Ovary (tissue), 9 donors: ENCODE results near the gene CERS6. TPM values are rescaled to one million over a fixed set of nuclear protein-coding genes. Genes with fewer than 3 reads are reported as not detected.

Source experiments
- DNase-seq, 5 donors: peaks; one replicate each; pipeline ENCODE4 v3.0.0-alpha.2; 2019 to 2020
- H3K27ac ChIP-seq, 2 donors: fragments of 200-600 bp; one replicate each; pipeline versions ENCODE4 v1.5.1 to v1.8.0; 2019 to 2022
- H3K27me3 ChIP-seq: fragments of 200-600 bp; one replicate; pipeline ENCODE4 v1.8.0; 2022
- H3K36me3 ChIP-seq: fragments of 200-600 bp; sonication (generic); one replicate; pipeline ENCODE4 v1.5.1; 2019
- H3K4me1 ChIP-seq: one replicate; pipeline ENCODE4 v1.8.1; 2013; ENCODE audit warnings: mild to moderate bottlenecking, moderate library complexity; ENCODE audit not compliant: insufficient read depth
- H3K4me3 ChIP-seq: fragments of 200-600 bp; sonication (generic); one replicate; pipeline ENCODE4 v1.5.1; 2017
- H3K9me3 ChIP-seq, 2 donors: fragments of 200-600 bp in 1 of 2; sonication (generic) in 1 of 2; one replicate each; pipeline versions ENCODE4 v1.5.1 to v1.8.1; 2013 to 2019; ENCODE audit warnings: mild to moderate bottlenecking in 1 of 2, moderate library complexity in 1 of 2
- EP300 ChIP-seq: sonication (generic); formaldehyde crosslinking; IDR thresholded peaks from one replicate; pipeline ENCODE4 v1.6.1; 2017; ENCODE audit warnings: antibody characterized with exemption
- POLR2A ChIP-seq: fragments of 450-650 bp; IDR thresholded peaks from one replicate; pipeline ENCODE4 v1.6.1; 2017; ENCODE audit warnings: antibody characterized with exemption, mild to moderate bottlenecking, moderate library complexity
- WGBS, 3 donors: extraction: QIAGEN DNeasy Blood & Tissue Kit in 1 of 3; methylation state at CpG; one replicate each; pipeline versions ENCODE4 v1.1.5 to v1.1.7; 2013 to 2017; 5-methylcytosine and 5-hydroxymethylcytosine counted together
- intact Hi-C, 4 donors: fragments of 100-400 bp; cut with DNase I; formaldehyde crosslinking; loops; one replicate each; pipeline versions ENCODE4 v1.11.0 to v1.15.1; 2022 to 2023
- polyA plus RNA-seq, 2 donors: library from polyadenylated mRNA; stranded (reverse); fragments of 200-250 nt in 1 of 2; fragments of 350-450 nt in 1 of 2; fragmentation: Illumina TruSeq in 1 of 2; extraction: RNeasy Lipid Tissue Mini Kit (QIAGEN cat#74804) in 1 of 2; gene quantifications; one replicate each; pipeline ENCODE4 v1.2.3, GENCODE V29; 2013 to 2014
- total RNA-seq, 7 donors: library from RNA; depleted of rRNA in 2 of 7; stranded (reverse); fragments of >200 nt in 2 of 7; fragmentation: NEBNext Ultra II Directional in 3 of 7; extraction: Animal tissue kit (Norgen Biotek cat#: 25700) in 3 of 7; gene quantifications; one replicate each; pipeline versions ENCODE4 v1.1.0 to v1.2.4, GENCODE V29; 2016 to 2023
- TF ChIP-seq, protein P1 (sequence below), 3 donors: fragments of 450-650 bp in 2 of 3; fragments of 200-600 bp in 1 of 3; IDR thresholded peaks; one replicate each; pipeline versions ENCODE4 v1.5.1 to v1.8.0; 2016 to 2022; ENCODE audit warnings: antibody characterized with exemption in 3 of 3, mild to moderate bottlenecking in 1 of 3
- donor health status: DM: no; HTN: no; CAD: no; lungs with moderate emphysema.
- donor health status: DM: no; HTN: no; CAD: no.
- donor health status: Bipolar disorder and iron deficiency.
- donor health status: DM: yes; HTN: yes; CAD: no.
- donor health status: DM: no; HTN: no; CAD: no.
- donor health status: DM: yes; HTN: yes; CAD: no.

The CERS6 gene
- total and polyA plus RNA-seq, 9 donors = 11.5 to 30.8 (median 24.9) TPM

DNA sequence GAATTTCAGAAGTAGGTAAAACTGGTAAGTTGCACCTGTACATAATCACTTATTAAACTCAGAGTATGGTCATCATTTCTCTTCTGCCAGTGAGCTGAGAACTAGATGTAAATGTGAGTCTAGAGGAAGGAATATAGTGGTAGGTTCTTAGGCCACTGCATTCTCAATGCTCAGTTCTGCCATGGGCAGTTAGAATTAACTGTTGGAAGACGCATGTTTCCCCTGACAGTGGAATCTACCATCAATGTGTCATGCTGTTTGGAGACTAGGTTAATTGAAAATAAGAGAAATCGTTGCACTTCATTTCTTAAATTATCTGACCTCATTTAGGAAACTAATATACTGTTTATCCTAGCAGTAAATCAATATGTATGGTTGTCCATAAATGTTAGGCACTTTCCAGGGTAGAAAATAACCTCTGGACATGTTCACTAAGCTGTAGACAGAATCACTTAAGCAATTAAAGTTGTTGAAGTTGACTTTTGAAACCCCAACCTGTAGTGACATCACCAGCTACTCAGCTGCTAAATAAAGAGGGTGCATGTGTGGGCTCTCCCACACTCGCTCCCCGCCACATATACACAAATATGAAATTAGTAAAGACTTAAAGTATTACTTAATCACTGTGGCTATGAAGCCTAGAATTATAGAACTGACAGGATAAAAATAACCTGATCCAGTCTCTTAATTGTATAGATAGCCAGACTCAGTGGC is 254.8 kb downstream of the CERS6 start:
- intact Hi-C loops = no loop called here
- H3K4me3 ChIP-seq = no peak overlapping the region
- 91 to 93% (median 93%) methylated on average over 4 of the region's 4 CpGs for WGBS, 3 donors
- no peak overlapping the region for H3K27ac ChIP-seq
- TF ChIP-seq EP300 = no peak
- no peak for TF ChIP-seq POLR2A
- TF ChIP-seq, protein P1, sequence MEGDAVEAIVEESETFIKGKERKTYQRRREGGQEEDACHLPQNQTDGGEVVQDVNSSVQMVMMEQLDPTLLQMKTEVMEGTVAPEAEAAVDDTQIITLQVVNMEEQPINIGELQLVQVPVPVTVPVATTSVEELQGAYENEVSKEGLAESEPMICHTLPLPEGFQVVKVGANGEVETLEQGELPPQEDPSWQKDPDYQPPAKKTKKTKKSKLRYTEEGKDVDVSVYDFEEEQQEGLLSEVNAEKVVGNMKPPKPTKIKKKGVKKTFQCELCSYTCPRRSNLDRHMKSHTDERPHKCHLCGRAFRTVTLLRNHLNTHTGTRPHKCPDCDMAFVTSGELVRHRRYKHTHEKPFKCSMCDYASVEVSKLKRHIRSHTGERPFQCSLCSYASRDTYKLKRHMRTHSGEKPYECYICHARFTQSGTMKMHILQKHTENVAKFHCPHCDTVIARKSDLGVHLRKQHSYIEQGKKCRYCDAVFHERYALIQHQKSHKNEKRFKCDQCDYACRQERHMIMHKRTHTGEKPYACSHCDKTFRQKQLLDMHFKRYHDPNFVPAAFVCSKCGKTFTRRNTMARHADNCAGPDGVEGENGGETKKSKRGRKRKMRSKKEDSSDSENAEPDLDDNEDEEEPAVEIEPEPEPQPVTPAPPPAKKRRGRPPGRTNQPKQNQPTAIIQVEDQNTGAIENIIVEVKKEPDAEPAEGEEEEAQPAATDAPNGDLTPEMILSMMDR (IDR thresholded peaks at IDR 0.05) = no peak
- no peaks in the 10 kb centered on the region for H3K36me3 ChIP-seq
- H3K9me3 ChIP-seq = no peaks in the 10 kb centered on the region
- H3K4me1 ChIP-seq = no peaks in the 10 kb centered on the region
- no peaks in the 10 kb centered on the region for H3K27me3 ChIP-seq
- DNase-seq = no peak

- TF ChIP-seq POLR2A (no peak), EP300 (no peak)
- TF ChIP-seq, protein P1 (IDR thresholded peaks at IDR 0.05) = no peak
Measured at GRCh38 chr2:168712053-168712452, 256.0 kb downstream of the CERS6 start.

GRCh38 chr2:168713325-168713724 is 257.3 kb downstream of the CERS6 start:
- DNase-seq = no peak
- Histone ChIP-seq H3K4me3 (no peak overlapping the region), H3K27ac (no peak overlapping the region), H3K36me3 (no peaks in the 10 kb centered on the region), H3K27me3 (no peaks in the 10 kb centered on the region), H3K9me3 (no peaks in the 10 kb centered on the region), H3K4me1 (no peaks in the 10 kb centered on the region)
- TF ChIP-seq POLR2A = no peak
- TF ChIP-seq, protein P1 (IDR thresholded peaks at IDR 0.05) = no peak
- TF ChIP-seq EP300 = no peak
- 88 to 95% (median 89%) methylated on average over 1 of the region's 1 CpG for WGBS, 3 donors
- intact Hi-C loops = no loop called here

More at GRCh38 chr2:168712053-168712452, 256.0 kb downstream of the CERS6 start:
- Histone ChIP-seq H3K4me3 (no peak overlapping the region), H3K36me3 (no peaks in the 10 kb centered on the region), H3K4me1 (no peaks in the 10 kb centered on the region), H3K9me3 (no peaks in the 10 kb centered on the region), H3K27me3 (no peaks in the 10 kb centered on the region), H3K27ac (no peak overlapping the region)
- intact Hi-C loops = no loop called here
- no peak for DNase-seq
- WGBS, 3 donors = 32 to 42% (median 38%) methylated on average over 1 of the region's 1 CpG

- no peaks in the 10 kb centered on the region for H3K4me1 ChIP-seq
- TF ChIP-seq EP300 = no peak
- TF ChIP-seq POLR2A = no peak
- TF ChIP-seq, protein P1 (IDR thresholded peaks at IDR 0.05) = no peak
- H3K9me3 ChIP-seq = no peaks in the 10 kb centered on the region
- H3K27ac ChIP-seq = no peak overlapping the region
- WGBS, 3 donors = 88 to 93% (median 92%) methylated on average over 2 of the region's 2 CpGs
- intact Hi-C loops = no loop called here
- no peak overlapping the region for H3K4me3 ChIP-seq
- no peak for DNase-seq
- no peaks in the 10 kb centered on the region for H3K36me3 ChIP-seq
- H3K27me3 ChIP-seq = no peaks in the 10 kb centered on the region
Measured at GRCh38 chr2:168715849-168716248, 259.8 kb downstream of the CERS6 start.
